H1 (cell line): Measurements from ENCODE around the gene SMAD6. TPM values are rescaled to one million over a fixed set of nuclear protein-coding genes. Genes with fewer than 3 reads are reported as not detected.

Experiments used
- CBX8 ChIP-seq: fragments of 300-800, 300-1000 bp; sonication (generic); IDR thresholded peaks from 2 replicates; pipeline ENCODE4 v1.7.1; 2016; ENCODE audit warnings: low read depth, low read length, borderline replicate concordance
- CTBP2 ChIP-seq: IDR thresholded peaks from 2 replicates; pipeline ENCODE4 v1.7.0; 2011; ENCODE audit warnings: borderline replicate concordance, mild to moderate bottlenecking, moderate library complexity, mixed read lengths, low read length; ENCODE audit not compliant: insufficient read depth, insufficient read length
- EGR1 ChIP-seq: IDR thresholded peaks from 2 replicates; pipeline ENCODE4 v1.6.1; 2011; ENCODE audit warnings: low read depth, low read length, borderline replicate concordance
- EZH2 ChIP-seq: fragments of 200-600 bp; sonication (generic); IDR thresholded peaks from 2 replicates; pipeline ENCODE4 v1.7.1; 2012; ENCODE audit warnings: low read depth, mild to moderate bottlenecking, moderate library complexity, low read length, inconsistent platforms; ENCODE audit not compliant: severe bottlenecking
- MAFK ChIP-seq: IDR thresholded peaks from 2 replicates; pipeline ENCODE4 v1.6.1; 2012; ENCODE audit warnings: low read depth, mild to moderate bottlenecking, improper control_type of control experiment, low read length
- NANOG ChIP-seq: IDR thresholded peaks from 2 replicates; pipeline ENCODE4 v1.6.1; 2011; ENCODE audit warnings: low read length, low read depth, mild to moderate bottlenecking, inconsistent platforms; ENCODE audit not compliant: insufficient read depth, poor library complexity, severe bottlenecking
- SRF ChIP-seq: IDR thresholded peaks from 2 replicates; pipeline ENCODE4 v1.6.1; 2011; ENCODE audit warnings: mild to moderate bottlenecking, low read depth, low read length, moderate library complexity
- polyA plus RNA-seq, 7 experiments: library from polyadenylated mRNA; depleted of rRNA in 3 of 7; stranded (reverse) in 5 of 7; unstranded in 2 of 7; fragments of >200 nt in 5 of 7; fragments of 200-250 nt in 2 of 7; gene quantifications; 1 replicate in 5 of 7; 2 replicates in 1 of 7; 4 replicates in 1 of 7; pipeline versions ENCODE4 v1.2.1 to v1.2.3, GENCODE V29; 2011 to 2013; ENCODE audit warnings: missing spikeins in 2 of 7, mixed read lengths in 2 of 7
- total RNA-seq: library from RNA; stranded (reverse); fragmentation: NEBNext Ultra II Directional; extraction: Animal tissue kit (Norgen Biotek cat#: 25700); gene quantifications from 2 replicates; pipeline ENCODE4 v1.2.1, GENCODE V29; 2021
- TF ChIP-seq, protein P1 (sequence below): IDR thresholded peaks from 2 replicates; pipeline ENCODE4 v1.6.1; 2012; ENCODE audit warnings: inconsistent platforms

Gene SMAD6
- total and polyA plus RNA-seq, 2 of the 8 experiments (the other 6 are each of a cell fraction or from before 2014, with no cell fraction given), result 1.8 to 7.0 TPM

GRCh38 chr15:66826507-66826906, 124.5 kb downstream of the SMAD6 start (continued):
- no peak for TF ChIP-seq EGR1
- no peak for TF ChIP-seq MAFK
- no peak for TF ChIP-seq EZH2
- no peak for TF ChIP-seq CBX8
- TF ChIP-seq, protein P1, sequence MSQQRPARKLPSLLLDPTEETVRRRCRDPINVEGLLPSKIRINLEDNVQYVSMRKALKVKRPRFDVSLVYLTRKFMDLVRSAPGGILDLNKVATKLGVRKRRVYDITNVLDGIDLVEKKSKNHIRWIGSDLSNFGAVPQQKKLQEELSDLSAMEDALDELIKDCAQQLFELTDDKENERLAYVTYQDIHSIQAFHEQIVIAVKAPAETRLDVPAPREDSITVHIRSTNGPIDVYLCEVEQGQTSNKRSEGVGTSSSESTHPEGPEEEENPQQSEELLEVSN, result no peak
- no peak for TF ChIP-seq CTBP2
- TF ChIP-seq SRF, result no peak
- no peak for TF ChIP-seq NANOG
